GM21515 (cell line): ENCODE data around the gene NEBL.

Source experiments
- ATAC-seq: cut with Tn5 transposase; IDR thresholded peaks from one replicate; pipeline ENCODE4 v1.9.1; 2021; ENCODE audit not compliant: unreplicated experiment

Gene NEBL

GRCh38 chr10:20871970-20872369 lies 25.1 kb downstream of the NEBL start:
- no peak for ATAC-seq

GRCh38 chr10:20870834-20871233 lies 26.3 kb downstream of the NEBL start:
- no peak for ATAC-seq

GRCh38 chr10:20863008-20863407 lies 34.1 kb downstream of the NEBL start:
- no peak for ATAC-seq

- no peak for ATAC-seq
Observed at GRCh38 chr10:20858292-20859124, 38.6 kb downstream of the NEBL start.

- ATAC-seq: no peak
Observed at GRCh38 chr10:20856484-20856883, 40.6 kb downstream of the NEBL start.

GRCh38 chr10:20855398-20856038 lies 41.6 kb downstream of the NEBL start:
- no peak for ATAC-seq

GRCh38 chr10:20853276-20853675 lies 43.8 kb downstream of the NEBL start:
- ATAC-seq: no peak

GRCh38 chr10:20852303-20852702 lies 44.8 kb downstream of the NEBL start:
- ATAC-seq: no peak

- no peak for ATAC-seq
Observed at GRCh38 chr10:20847512-20847911, 49.6 kb downstream of the NEBL start.

GRCh38 chr10:20846263-20846662 lies 50.8 kb downstream of the NEBL start:
- ATAC-seq: no peak

GRCh38 chr10:20841419-20841818 lies 55.7 kb downstream of the NEBL start:
- ATAC-seq: no peak

- no peak for ATAC-seq
Observed at GRCh38 chr10:20839910-20840309, 57.2 kb downstream of the NEBL start.

GRCh38 chr10:20839141-20839540 lies 58.0 kb downstream of the NEBL start:
- ATAC-seq: no peak

GRCh38 chr10:20836401-20836800 lies 60.7 kb downstream of the NEBL start:
- ATAC-seq: no peak

- ATAC-seq: no peak
Observed at GRCh38 chr10:20835335-20835734, 61.8 kb downstream of the NEBL start.

- ATAC-seq: no peak
Observed at GRCh38 chr10:20834825-20835224, 62.3 kb downstream of the NEBL start.

GRCh38 chr10:20822825-20823224 lies 74.3 kb downstream of the NEBL start:
- ATAC-seq: no peak

GRCh38 chr10:20817646-20818045 lies 79.5 kb downstream of the NEBL start:
- ATAC-seq: no peak

- ATAC-seq: no peak
Observed at GRCh38 chr10:20817116-20817515, 80.0 kb downstream of the NEBL start.

GRCh38 chr10:20814116-20814515 lies 83.0 kb downstream of the NEBL start:
- no peak for ATAC-seq

- no peak for ATAC-seq
Observed at GRCh38 chr10:20811131-20811530, 86.0 kb downstream of the NEBL start.

- ATAC-seq: no peak
Observed at GRCh38 chr10:20809631-20810030, 87.5 kb downstream of the NEBL start.

GRCh38 chr10:20806487-20806886 lies 90.6 kb downstream of the NEBL start:
- no peak for ATAC-seq
